ENCODE measurements around the gene ADSL. TPM values are rescaled to one million over a fixed set of nuclear protein-coding genes. Genes with fewer than 3 reads are reported as not detected.
A peak's percentile ranks its signal among the peaks of the same experiment; 100 is the strongest.

ADSL gene
- total RNA-seq, 4 donors from 2014 or later: 81.0 to 101 (median 87.2) TPM

DNA sequence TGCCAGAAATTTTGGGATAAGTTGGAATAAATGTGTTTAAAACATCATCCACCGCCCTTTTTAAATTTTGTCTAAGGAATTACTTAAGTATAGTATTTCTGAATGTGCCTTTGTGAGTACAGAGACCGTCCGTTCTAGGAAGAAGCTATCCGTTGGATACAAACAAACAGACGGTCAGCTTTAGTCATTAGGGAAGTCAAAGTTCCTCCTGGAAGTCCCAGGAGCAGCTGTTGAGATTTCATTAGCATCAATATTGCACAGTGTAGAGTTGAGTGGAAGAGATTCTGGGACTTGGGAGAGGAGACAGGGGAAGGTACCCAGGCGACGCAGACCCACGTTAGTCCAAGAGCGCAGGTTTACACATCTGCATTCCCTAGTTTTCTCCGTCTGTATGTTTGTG, 15.7 kb upstream of the ADSL start:
- Histone ChIP-seq H3K36me3 (peaks cover 0 to 23% of the 10 kb centered on the region in 2 donors), H3K4me1 (peaks cover 0 to 15% (median 0%) of the 10 kb centered on the region in 3 donors), H3K4me3 (no peak overlapping the region), H3K27ac (no peak overlapping the region), H3K9me3 (no peaks in the 10 kb centered on the region), H3K27me3 (no peaks in the 10 kb centered on the region)
- WGBS, 2 donors (ENCODE audit: low coverage in 1 of 2): 69 to 86% methylated on average over 8 to 10 of the region's 10 CpGs
- no peak for ATAC-seq
- TF ChIP-seq, protein P1, sequence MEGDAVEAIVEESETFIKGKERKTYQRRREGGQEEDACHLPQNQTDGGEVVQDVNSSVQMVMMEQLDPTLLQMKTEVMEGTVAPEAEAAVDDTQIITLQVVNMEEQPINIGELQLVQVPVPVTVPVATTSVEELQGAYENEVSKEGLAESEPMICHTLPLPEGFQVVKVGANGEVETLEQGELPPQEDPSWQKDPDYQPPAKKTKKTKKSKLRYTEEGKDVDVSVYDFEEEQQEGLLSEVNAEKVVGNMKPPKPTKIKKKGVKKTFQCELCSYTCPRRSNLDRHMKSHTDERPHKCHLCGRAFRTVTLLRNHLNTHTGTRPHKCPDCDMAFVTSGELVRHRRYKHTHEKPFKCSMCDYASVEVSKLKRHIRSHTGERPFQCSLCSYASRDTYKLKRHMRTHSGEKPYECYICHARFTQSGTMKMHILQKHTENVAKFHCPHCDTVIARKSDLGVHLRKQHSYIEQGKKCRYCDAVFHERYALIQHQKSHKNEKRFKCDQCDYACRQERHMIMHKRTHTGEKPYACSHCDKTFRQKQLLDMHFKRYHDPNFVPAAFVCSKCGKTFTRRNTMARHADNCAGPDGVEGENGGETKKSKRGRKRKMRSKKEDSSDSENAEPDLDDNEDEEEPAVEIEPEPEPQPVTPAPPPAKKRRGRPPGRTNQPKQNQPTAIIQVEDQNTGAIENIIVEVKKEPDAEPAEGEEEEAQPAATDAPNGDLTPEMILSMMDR (IDR thresholded peaks at IDR 0.05): no peak
- TF ChIP-seq POLR2A (IDR thresholded peaks at IDR 0.05): no peak
- no peak for TF ChIP-seq EP300 (IDR thresholded peaks at IDR 0.05)
- no peak for TF ChIP-seq POLR2AphosphoS5 (IDR thresholded peaks at IDR 0.05)

GRCh38 chr22:40331706-40332105, 14.6 kb upstream of the ADSL start:
- peaks cover 0 to 21% of the 10 kb centered on the region in 2 donors for H3K36me3 ChIP-seq
- no peak for TF ChIP-seq POLR2A (IDR thresholded peaks at IDR 0.05)
- no peaks in the 10 kb centered on the region for H3K9me3 ChIP-seq
- H3K27me3 ChIP-seq: no peaks in the 10 kb centered on the region
- 52 to 60% methylated on average over 1 to 4 of the region's 4 CpGs for WGBS, 2 donors (ENCODE audit: low coverage in 1 of 2)
- no peak overlapping the region for H3K4me3 ChIP-seq
- peak overlapping the region in 2 of 4 donors; percentile 15 to 24 for H3K27ac ChIP-seq
- H3K4me1 ChIP-seq: peaks cover 0 to 13% (median 0%) of the 10 kb centered on the region in 3 donors
- no peak for ATAC-seq

GRCh38 chr22:40332319-40332781, 13.9 kb upstream of the ADSL start:
- TF ChIP-seq POLR2AphosphoS5 (IDR thresholded peaks at IDR 0.05): no peak
- TF ChIP-seq, protein P1 (IDR thresholded peaks at IDR 0.05): no peak
- no peak for TF ChIP-seq EP300 (IDR thresholded peaks at IDR 0.05)
- TF ChIP-seq POLR2A (IDR thresholded peaks at IDR 0.05): no peak
- no peak for ATAC-seq
- no peak overlapping the region for H3K4me3 ChIP-seq
- H3K27ac ChIP-seq: peak overlapping the region in 2 of 4 donors; percentile 15 to 24
- WGBS, 2 donors (ENCODE audit: low coverage in 1 of 2): 31 to 64% methylated on average over 9 of the region's 9 CpGs
- peaks cover 0 to 21% of the 10 kb centered on the region in 2 donors for H3K36me3 ChIP-seq
- peaks cover 0 to 6% (median 0%) of the 10 kb centered on the region in 3 donors for H3K4me1 ChIP-seq
- H3K9me3 ChIP-seq: no peaks in the 10 kb centered on the region
- H3K27me3 ChIP-seq: no peaks in the 10 kb centered on the region

- 80% methylated on average over 1 of the region's 2 CpGs; no CpG with 5 or more reads in 1 of the 2 donors for WGBS, 2 donors (ENCODE audit: low coverage in 1 of 2)
- H3K9me3 ChIP-seq: no peaks in the 10 kb centered on the region
- no peak overlapping the region for H3K4me3 ChIP-seq
- peaks cover 0 to 5% (median 0%) of the 10 kb centered on the region in 3 donors for H3K4me1 ChIP-seq
- H3K36me3 ChIP-seq: peaks cover 0 to 21% of the 10 kb centered on the region in 2 donors
- no peaks in the 10 kb centered on the region for H3K27me3 ChIP-seq
- H3K27ac ChIP-seq: no peak overlapping the region
- no peak for ATAC-seq
- TF ChIP-seq, protein P1 (IDR thresholded peaks at IDR 0.05): no peak
- no peak for TF ChIP-seq POLR2AphosphoS5 (IDR thresholded peaks at IDR 0.05)
- TF ChIP-seq EP300 (IDR thresholded peaks at IDR 0.05): no peak
- no peak for TF ChIP-seq POLR2A (IDR thresholded peaks at IDR 0.05)
Observed at GRCh38 chr22:40334060-40334459, 12.2 kb upstream of the ADSL start.

DNA sequence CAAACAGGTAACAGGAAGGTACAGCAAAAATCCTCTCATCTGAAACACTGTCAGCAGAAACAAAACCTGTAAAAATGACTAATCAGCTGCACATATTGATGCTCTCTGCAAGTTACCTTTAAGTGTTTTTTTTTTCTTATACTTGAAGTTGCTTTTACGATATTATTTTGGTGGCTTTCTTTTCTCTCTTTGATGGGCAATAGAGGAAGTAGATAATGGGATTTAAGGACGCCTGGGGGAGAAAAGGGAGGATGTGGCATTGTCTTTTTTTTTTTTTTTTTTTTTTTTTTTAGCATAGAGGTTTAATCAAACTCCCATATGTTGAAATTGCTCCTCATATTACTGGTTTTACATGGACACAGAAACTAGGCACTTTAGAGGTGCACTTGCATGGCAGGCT, 11.4 kb upstream of the ADSL start:
- 34 to 63% methylated on average over 2 of the region's 2 CpGs for WGBS, 2 donors (ENCODE audit: low coverage in 1 of 2)
- no peak overlapping the region for H3K27ac ChIP-seq
- H3K36me3 ChIP-seq: peaks cover 0 to 21% of the 10 kb centered on the region in 2 donors
- no peak overlapping the region for H3K4me3 ChIP-seq
- TF ChIP-seq EP300 (IDR thresholded peaks at IDR 0.05) (no peak), POLR2A (IDR thresholded peaks at IDR 0.05) (no peak), POLR2AphosphoS5 (IDR thresholded peaks at IDR 0.05) (no peak)
- TF ChIP-seq, protein P1 (IDR thresholded peaks at IDR 0.05): no peak
- no peaks in the 10 kb centered on the region for H3K9me3 ChIP-seq
- peaks cover 0 to 5% (median 0%) of the 10 kb centered on the region in 3 donors for H3K4me1 ChIP-seq
- H3K27me3 ChIP-seq: no peaks in the 10 kb centered on the region
- ATAC-seq: no peak
